Activated naive CD4-positive, alpha-beta T cell treated with anti-CD3 and anti-CD28 coated beads, Interleukin-2, amount 50 U/mL, for 72 hours (primary cell): Measurements from ENCODE around the gene PLXNA3. TPM values are rescaled to one million over a fixed set of nuclear protein-coding genes. Genes with fewer than 3 reads are reported as not detected.

Experiments used
- ATAC-seq, 2 donors: fragments of 150-1000 bp; cut with Tn5 transposase; 2 replicates each; pipeline ENCODE4 v1.10.0; 2021; ENCODE audit warnings: mild to moderate bottlenecking in 2 of 2, moderate library complexity in 2 of 2
- DNase-seq, 2 donors: peaks; one replicate each; pipeline ENCODE4 v3.0.0; 2021 to 2022; ENCODE audit warnings: low spot score in 2 of 2
- H3K27ac Mint-ChIP-seq, 2 donors: one replicate each; pipeline ENCODE4 v1.8.0; 2022; ENCODE audit warnings: mild to moderate bottlenecking in 2 of 2, mixed read lengths in 2 of 2
- H3K36me3 Mint-ChIP-seq, 2 donors: one replicate each; pipeline ENCODE4 v1.8.0; 2022; ENCODE audit warnings: mixed read lengths in 2 of 2
- H3K9me3 Mint-ChIP-seq, 2 donors: one replicate each; pipeline ENCODE4 v1.8.0; 2022; ENCODE audit warnings: mixed read lengths in 2 of 2
- total RNA-seq, 2 donors: library from RNA; stranded (reverse); gene quantifications; one replicate each; pipeline ENCODE4 v1.2.3, GENCODE V29; 2022

Gene PLXNA3
- total RNA-seq, 2 donors from 2014 or later = 37.2 to 40.4 TPM

DNA sequence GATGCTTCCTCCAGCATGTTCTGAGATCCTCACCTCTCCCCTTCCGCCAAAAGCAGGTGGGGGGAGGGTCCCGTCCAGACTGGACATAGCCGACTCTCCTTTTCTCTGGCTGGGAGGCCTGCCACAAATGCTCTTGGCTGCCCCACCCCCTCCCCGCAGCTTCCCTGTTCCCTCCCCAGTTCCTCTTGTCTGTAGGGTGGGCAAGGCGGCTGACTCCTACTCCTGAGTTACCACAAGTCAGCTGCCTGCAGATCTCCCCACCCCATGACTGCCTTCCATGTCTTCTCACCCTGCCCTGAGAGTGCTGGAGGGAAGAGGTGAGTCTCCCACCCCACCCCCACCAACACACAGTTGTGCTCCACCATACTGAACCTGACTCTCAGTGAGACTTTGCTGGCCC, 26.7 kb upstream of the PLXNA3 start:
- no peak for ATAC-seq
- no peak overlapping the region for H3K27ac Mint-ChIP-seq

GRCh38 chrX:154432210-154432609, 25.9 kb upstream of the PLXNA3 start:
- ATAC-seq = no peak
- no peaks in the 10 kb centered on the region for H3K9me3 Mint-ChIP-seq
- H3K36me3 Mint-ChIP-seq = peaks cover 0 to 6% of the 10 kb centered on the region in 2 donors
- H3K27ac Mint-ChIP-seq = no peak overlapping the region
- no peak for DNase-seq

More for the DNA sequence above, 26.7 kb upstream of the PLXNA3 start:
- Mint-ChIP-seq H3K36me3 (peaks cover 0 to 6% of the 10 kb centered on the region in 2 donors), H3K9me3 (no peaks in the 10 kb centered on the region)
- no peak for DNase-seq

- Mint-ChIP-seq H3K36me3 (peaks cover 0 to 15% of the 10 kb centered on the region in 2 donors), H3K9me3 (no peaks in the 10 kb centered on the region), H3K27ac (no peak overlapping the region)
- DNase-seq = no peak
- no peak for ATAC-seq
Observed at GRCh38 chrX:154433605-154434004, 24.5 kb upstream of the PLXNA3 start.

DNA sequence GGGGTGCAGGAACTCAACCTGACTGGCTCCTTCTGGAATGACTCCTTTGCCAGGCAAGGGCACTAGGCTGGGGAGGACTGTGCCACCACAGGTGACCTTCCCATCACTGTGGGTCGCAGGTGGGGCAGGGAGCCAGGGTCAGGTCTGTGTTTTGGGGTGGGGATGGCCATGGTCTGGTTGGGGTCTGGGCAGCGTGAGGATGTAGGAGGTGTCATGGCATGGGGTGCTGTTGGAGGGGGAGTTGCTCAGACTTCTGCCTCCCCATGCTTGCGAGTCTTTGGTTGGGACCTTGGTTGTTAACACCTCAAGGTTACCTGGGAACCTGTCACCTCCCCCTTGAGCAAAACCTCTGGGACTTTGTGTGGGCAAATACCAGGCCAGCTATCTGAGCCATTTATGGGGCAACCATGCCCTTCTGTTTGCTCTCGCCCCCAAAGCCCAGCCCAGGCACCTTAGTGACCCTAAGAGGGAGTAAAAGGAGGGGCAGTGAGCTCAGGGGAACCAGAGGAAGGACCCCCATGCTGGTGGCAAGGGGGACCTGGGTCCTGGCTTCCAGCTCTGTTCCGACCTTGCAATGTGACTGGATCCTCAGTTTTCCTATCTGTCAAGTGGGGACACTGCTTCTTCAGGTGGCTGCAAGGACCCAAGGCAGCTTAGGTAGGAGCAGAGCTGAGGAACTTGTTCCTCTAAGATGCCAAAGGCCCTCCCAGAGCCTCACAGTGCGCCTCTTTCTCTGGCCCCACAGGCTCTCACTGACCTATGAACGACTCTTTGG, 23.5 kb upstream of the PLXNA3 start:
- ATAC-seq (no peak), DNase-seq (no peak)
- H3K27ac Mint-ChIP-seq = no peak overlapping the region
- peaks cover 0 to 15% of the 10 kb centered on the region in 2 donors for H3K36me3 Mint-ChIP-seq
- no peaks in the 10 kb centered on the region for H3K9me3 Mint-ChIP-seq

GRCh38 chrX:154435171-154435733, 22.8 kb upstream of the PLXNA3 start:
- peaks cover 0 to 15% of the 10 kb centered on the region in 2 donors for H3K36me3 Mint-ChIP-seq
- no peak for ATAC-seq
- DNase-seq = no peak
- no peaks in the 10 kb centered on the region for H3K9me3 Mint-ChIP-seq
- no peak overlapping the region for H3K27ac Mint-ChIP-seq

GRCh38 chrX:154436374-154436982, 21.6 kb upstream of the PLXNA3 start:
- Mint-ChIP-seq H3K36me3 (peaks cover 0 to 15% of the 10 kb centered on the region in 2 donors), H3K27ac (peak overlapping the region; percentile 79 to 84), H3K9me3 (no peaks in the 10 kb centered on the region)
- ATAC-seq (peak; percentile 82), DNase-seq (peak in 1 of 2 donors; percentile 35)

- peak; percentile 73 to 76 for ATAC-seq
- Mint-ChIP-seq H3K27ac (peak within 1 kb of the TSS; percentile 86 to 90), H3K9me3 (no peaks in the 10 kb centered on the region), H3K36me3 (peaks cover 0 to 15% of the 10 kb centered on the region in 2 donors)
- DNase-seq = peak; percentile 49 to 65
Observed at GRCh38 chrX:154436983-154437752, 20.9 kb upstream of the PLXNA3 start, which contains the start of gene GDI1. Gene GDI1, plus strand, starts transcription at chrX:154437154. Its CDS starts 101 bp downstream, at chrX:154437255.

DNA sequence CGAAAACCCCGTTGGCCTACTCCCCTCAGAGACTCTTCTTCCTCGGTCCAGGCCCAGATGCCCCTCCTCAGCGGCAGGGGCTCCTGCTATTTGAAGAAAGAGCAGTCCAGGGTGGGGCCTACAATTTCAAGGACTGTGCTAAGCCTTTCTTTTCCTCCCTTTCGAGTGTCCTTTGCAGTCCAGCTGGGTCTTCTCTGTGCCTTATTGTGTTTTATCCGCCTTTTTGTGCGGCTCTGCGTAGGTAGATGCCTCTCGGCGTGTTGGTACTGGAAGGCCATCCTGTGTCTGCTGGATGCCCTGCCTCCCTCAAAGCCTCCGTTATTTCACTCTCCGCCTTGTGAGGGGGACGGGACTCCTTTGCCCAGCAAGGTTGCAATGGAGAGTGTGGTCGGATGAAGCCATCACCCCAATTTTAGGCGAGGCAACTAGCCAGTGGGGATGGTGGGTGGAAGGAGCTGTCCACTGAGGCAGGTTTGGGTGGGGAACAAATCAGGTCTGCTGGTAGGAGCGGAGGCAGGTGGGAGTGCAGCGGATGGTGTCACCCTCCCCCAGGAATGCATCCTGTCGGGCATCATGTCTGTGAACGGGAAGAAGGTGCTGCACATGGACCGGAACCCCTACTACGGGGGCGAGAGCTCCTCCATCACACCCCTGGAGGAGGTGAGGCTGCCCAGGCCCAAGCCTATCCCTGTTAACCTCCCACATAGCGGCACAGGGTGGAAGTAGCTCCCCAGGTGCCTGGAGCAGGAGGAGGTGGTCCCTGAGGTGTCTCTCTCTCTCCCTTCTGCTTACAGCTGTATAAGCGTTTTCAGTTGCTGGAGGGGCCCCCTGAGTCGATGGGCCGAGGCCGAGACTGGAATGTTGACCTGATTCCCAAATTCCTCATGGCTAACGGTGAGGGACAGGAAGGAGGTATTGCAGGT, 19.8 kb upstream of the PLXNA3 start:
- peak overlapping the region; percentile 86 to 90 for H3K27ac Mint-ChIP-seq
- DNase-seq (no peak), ATAC-seq (no peak)
- peaks cover 0 to 15% of the 10 kb centered on the region in 2 donors for H3K36me3 Mint-ChIP-seq
- no peaks in the 10 kb centered on the region for H3K9me3 Mint-ChIP-seq

DNA sequence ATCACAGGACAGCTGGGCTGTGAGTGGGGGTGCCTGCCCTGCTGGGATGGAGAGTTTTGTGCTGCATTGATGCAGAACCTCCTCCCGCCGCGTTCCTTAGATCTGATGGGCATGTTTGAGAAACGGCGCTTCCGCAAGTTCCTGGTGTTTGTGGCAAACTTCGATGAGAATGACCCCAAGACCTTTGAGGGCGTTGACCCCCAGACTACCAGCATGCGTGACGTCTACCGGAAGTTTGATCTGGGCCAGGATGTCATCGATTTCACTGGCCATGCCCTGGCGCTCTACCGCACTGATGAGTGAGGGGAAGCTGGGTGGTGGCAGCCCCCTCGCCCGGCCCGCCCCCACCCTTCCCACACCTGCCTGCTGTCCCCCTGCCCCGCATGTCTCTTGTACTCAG, 18.2 kb upstream of the PLXNA3 start:
- no peak for ATAC-seq
- Mint-ChIP-seq H3K36me3 (peaks cover 0 to 15% of the 10 kb centered on the region in 2 donors), H3K9me3 (no peaks in the 10 kb centered on the region), H3K27ac (no peak overlapping the region)
- no peak for DNase-seq

GRCh38 chrX:154440623-154441357, 17.3 kb upstream of the PLXNA3 start:
- H3K36me3 Mint-ChIP-seq = peaks cover 0 to 15% of the 10 kb centered on the region in 2 donors
- no peak for DNase-seq
- no peak overlapping the region for H3K27ac Mint-ChIP-seq
- H3K9me3 Mint-ChIP-seq = no peaks in the 10 kb centered on the region
- no peak for ATAC-seq

- DNase-seq (no peak), ATAC-seq (no peak)
- Mint-ChIP-seq H3K36me3 (peaks cover 0 to 9% of the 10 kb centered on the region in 2 donors), H3K27ac (no peak overlapping the region), H3K9me3 (no peaks in the 10 kb centered on the region)
Observed at GRCh38 chrX:154441564-154441963, 16.5 kb upstream of the PLXNA3 start.

- Mint-ChIP-seq H3K36me3 (peaks cover 0 to 13% of the 10 kb centered on the region in 2 donors), H3K9me3 (no peaks in the 10 kb centered on the region), H3K27ac (no peak overlapping the region)
- ATAC-seq = no peak
- DNase-seq = no peak
Observed at GRCh38 chrX:154441984-154442707, 15.9 kb upstream of the PLXNA3 start.

- DNase-seq = no peak
- no peaks in the 10 kb centered on the region for H3K9me3 Mint-ChIP-seq
- peak overlapping the region; percentile 68 to 80 for H3K27ac Mint-ChIP-seq
- peaks cover 0 to 6% of the 10 kb centered on the region in 2 donors for H3K36me3 Mint-ChIP-seq
- peak; percentile 6 to 14 for ATAC-seq
Observed at GRCh38 chrX:154443479-154443910, 14.6 kb upstream of the PLXNA3 start.

DNA sequence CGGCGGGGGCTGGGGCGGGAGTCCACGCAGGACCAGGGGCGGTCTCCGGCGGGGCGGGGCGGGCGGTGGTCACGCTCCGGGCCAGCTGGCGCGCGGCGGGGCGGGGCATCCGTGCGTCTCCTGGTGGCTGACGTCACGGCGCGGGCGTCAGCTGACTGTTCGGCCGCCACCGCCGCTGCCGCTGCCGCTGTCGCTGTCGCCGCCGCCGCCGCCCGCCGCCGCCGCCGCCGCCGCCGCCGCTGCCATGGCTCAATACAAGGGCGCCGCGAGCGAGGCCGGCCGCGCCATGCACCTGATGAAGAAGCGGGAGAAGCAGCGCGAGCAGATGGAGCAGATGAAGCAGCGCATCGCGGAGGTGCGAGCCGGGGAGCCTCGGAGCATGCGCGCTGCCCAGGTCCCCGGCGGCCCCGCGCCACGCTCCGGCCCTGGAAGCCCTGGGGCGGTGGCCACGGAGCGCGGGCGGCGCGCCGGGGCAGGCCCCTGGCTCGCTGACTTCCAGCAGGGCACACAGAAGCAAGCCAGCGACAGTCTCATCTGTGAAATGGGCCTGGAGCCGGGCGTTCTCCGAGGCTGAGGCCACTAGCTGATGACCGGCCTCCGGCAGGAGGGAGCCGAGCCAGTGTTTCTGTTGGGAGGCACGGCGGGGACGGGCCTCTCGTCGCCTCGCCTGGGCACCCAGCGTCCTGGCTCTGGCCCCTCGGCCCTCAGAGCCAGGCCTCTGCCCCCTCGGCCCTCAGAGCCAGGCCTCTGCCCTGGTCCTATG, 13.9 kb upstream of the PLXNA3 start, which contains the start of gene FAM50A:
FAM50A (plus strand) TSS at position 150 of the 763 bp plus-strand sequence; CDS start at position 245, 95 bp downstream.
- peaks cover 0 to 6% of the 10 kb centered on the region in 2 donors for H3K36me3 Mint-ChIP-seq
- H3K9me3 Mint-ChIP-seq = no peaks in the 10 kb centered on the region
- ATAC-seq (peak; percentile 93 to 96), DNase-seq (peak; percentile 70)
- peak within 1 kb of the TSS; percentile 68 to 80 for H3K27ac Mint-ChIP-seq
